Measurements from ENCODE around the gene CHST12.

CHST12 gene

GRCh38 chr7:2432910-2433712, 29.7 kb downstream of the CHST12 start:
- Histone ChIP-seq H3K4me3 (ENCODE audit: low read depth in 1 of 5, low read length in 5 of 5) (no peak overlapping the region), H3K27ac (ENCODE audit: low read depth, low read length) (no peak overlapping the region), H3K27me3 (ENCODE audit: control insufficient read depth in 5 of 5, insufficient read depth in 4 of 5, low read length in 5 of 5) (no peaks in the 10 kb centered on the region), H3K9ac (ENCODE audit: low read length in 5 of 5) (no peak overlapping the region), H3K9me3 (ENCODE audit: control insufficient read depth in 5 of 5, low read length in 5 of 5) (peaks cover 3 to 9% (median 5%) of the 10 kb centered on the region in 5 donors), H3K4me1 (ENCODE audit: control insufficient read depth in 5 of 5, insufficient read depth in 5 of 5, low read length in 5 of 5) (peaks cover 0 to 11% (median 8%) of the 10 kb centered on the region in 5 donors), H3K36me3 (ENCODE audit: control insufficient read depth in 5 of 5, insufficient read depth in 5 of 5, low read length in 5 of 5) (peaks cover 0 to 52% (median 41%) of the 10 kb centered on the region in 5 donors)

DNA sequence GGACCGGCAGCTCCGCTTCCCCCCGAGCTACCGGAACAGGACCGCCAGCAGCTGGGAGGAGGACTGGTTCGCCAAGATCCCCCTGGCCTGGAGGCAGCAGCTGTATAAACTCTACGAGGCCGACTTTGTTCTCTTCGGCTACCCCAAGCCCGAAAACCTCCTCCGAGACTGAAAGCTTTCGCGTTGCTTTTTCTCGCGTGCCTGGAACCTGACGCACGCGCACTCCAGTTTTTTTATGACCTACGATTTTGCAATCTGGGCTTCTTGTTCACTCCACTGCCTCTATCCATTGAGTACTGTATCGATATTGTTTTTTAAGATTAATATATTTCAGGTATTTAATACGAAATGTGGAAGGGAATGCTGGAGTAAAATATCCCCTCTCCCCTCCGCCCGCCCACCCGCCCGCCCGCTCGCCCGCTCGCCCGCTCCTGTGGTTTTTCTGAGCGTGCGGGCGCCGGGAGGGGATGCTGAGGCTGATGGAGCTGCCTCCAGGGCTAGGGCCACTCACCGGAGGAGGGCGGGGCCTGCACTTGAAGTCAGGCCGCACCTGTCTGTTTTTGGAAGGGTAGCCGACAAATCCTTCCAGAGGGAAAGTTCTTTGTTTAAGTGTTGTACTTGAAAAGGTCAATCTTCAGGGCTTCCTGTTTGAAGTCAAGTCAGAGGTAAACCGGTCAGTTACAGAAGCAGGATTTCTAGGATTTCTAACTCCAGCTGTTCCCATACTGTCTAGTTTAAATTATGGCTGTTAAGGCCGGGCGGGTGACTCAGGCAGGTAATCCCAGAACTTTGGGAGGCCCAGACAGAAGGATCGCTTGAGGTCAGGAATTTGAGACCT, 30.5 kb downstream of the CHST12 start:
- H3K36me3 ChIP-seq (ENCODE audit: control insufficient read depth in 5 of 5, insufficient read depth in 5 of 5, low read length in 5 of 5) = peaks cover 0 to 58% (median 41%) of the 10 kb centered on the region in 5 donors
- H3K27ac ChIP-seq (ENCODE audit: low read depth, low read length) = no peak overlapping the region
- H3K9ac ChIP-seq (ENCODE audit: low read length in 5 of 5) = no peak overlapping the region
- peaks cover 0 to 18% (median 15%) of the 10 kb centered on the region in 5 donors for H3K4me1 ChIP-seq (ENCODE audit: control insufficient read depth in 5 of 5, insufficient read depth in 5 of 5, low read length in 5 of 5)
- no peaks in the 10 kb centered on the region for H3K27me3 ChIP-seq (ENCODE audit: control insufficient read depth in 5 of 5, insufficient read depth in 4 of 5, low read length in 5 of 5)
- H3K9me3 ChIP-seq (ENCODE audit: control insufficient read depth in 5 of 5, low read length in 5 of 5) = peaks cover 3 to 9% (median 5%) of the 10 kb centered on the region in 5 donors
- no peak overlapping the region for H3K4me3 ChIP-seq (ENCODE audit: low read depth in 1 of 5, low read length in 5 of 5)

DNA sequence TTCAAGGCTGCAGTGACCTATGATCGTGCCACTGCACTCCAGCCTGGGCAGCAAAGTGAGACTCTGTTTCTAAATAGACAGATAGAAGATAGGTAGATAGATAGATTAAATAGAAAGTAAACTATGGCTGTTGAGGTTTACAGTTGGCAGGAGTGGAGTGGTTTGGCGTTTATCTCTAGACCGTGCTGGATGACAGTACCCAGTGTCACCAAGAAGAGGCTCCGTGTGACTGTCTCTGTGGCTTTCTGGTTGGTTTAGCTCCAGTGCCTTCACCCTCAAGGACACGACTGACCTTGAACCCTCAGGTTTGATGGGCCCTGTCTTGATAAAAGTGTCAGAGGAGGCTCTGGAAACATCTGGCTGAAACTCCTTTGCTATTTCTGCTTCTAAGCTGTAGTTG, 31.7 kb downstream of the CHST12 start:
- peaks cover 0 to 60% (median 41%) of the 10 kb centered on the region in 5 donors for H3K36me3 ChIP-seq (ENCODE audit: control insufficient read depth in 5 of 5, insufficient read depth in 5 of 5, low read length in 5 of 5)
- peaks cover 3 to 9% (median 5%) of the 10 kb centered on the region in 5 donors for H3K9me3 ChIP-seq (ENCODE audit: control insufficient read depth in 5 of 5, low read length in 5 of 5)
- no peak overlapping the region for H3K9ac ChIP-seq (ENCODE audit: low read length in 5 of 5)
- H3K4me3 ChIP-seq (ENCODE audit: low read depth in 1 of 5, low read length in 5 of 5) = no peak overlapping the region
- no peak overlapping the region for H3K27ac ChIP-seq (ENCODE audit: low read depth, low read length)
- peaks cover 0 to 18% (median 15%) of the 10 kb centered on the region in 5 donors for H3K4me1 ChIP-seq (ENCODE audit: control insufficient read depth in 5 of 5, insufficient read depth in 5 of 5, low read length in 5 of 5)
- H3K27me3 ChIP-seq (ENCODE audit: control insufficient read depth in 5 of 5, insufficient read depth in 4 of 5, low read length in 5 of 5) = no peaks in the 10 kb centered on the region

- Histone ChIP-seq H3K4me1 (ENCODE audit: control insufficient read depth in 5 of 5, insufficient read depth in 5 of 5, low read length in 5 of 5) (peaks cover 0 to 24% (median 23%) of the 10 kb centered on the region in 5 donors), H3K4me3 (ENCODE audit: low read depth in 1 of 5, low read length in 5 of 5) (no peak overlapping the region), H3K9ac (ENCODE audit: low read length in 5 of 5) (no peak overlapping the region), H3K27me3 (ENCODE audit: control insufficient read depth in 5 of 5, insufficient read depth in 4 of 5, low read length in 5 of 5) (no peaks in the 10 kb centered on the region), H3K27ac (ENCODE audit: low read depth, low read length) (no peak overlapping the region), H3K9me3 (ENCODE audit: control insufficient read depth in 5 of 5, low read length in 5 of 5) (peaks cover 0 to under 1% (median 0%) of the 10 kb centered on the region in 5 donors), H3K36me3 (ENCODE audit: control insufficient read depth in 5 of 5, insufficient read depth in 5 of 5, low read length in 5 of 5) (peaks cover 0 to 60% (median 41%) of the 10 kb centered on the region in 5 donors)
Measured at GRCh38 chr7:2436341-2437104, 33.1 kb downstream of the CHST12 start.

DNA sequence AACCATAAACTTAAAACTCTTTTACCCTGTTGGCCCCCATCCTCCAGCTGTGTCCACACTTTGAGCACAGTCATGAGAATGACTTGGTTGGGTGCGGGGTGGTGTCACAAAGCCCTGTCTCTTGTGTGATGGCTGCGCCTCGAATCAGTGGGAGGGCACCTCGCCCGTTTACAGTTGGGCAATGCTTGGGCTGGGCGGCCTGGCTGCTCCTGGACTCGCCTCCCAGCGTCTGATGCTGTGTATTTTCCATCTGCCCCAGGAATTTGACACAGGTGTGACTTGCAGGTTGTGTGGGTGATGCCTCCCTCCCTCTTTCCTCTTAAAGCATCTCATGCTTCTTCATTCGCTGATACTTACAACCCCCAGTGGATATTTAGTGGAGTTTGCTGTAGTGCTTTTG, 33.7 kb downstream of the CHST12 start:
- no peak overlapping the region for H3K9ac ChIP-seq (ENCODE audit: low read length in 5 of 5)
- no peaks in the 10 kb centered on the region for H3K27me3 ChIP-seq (ENCODE audit: control insufficient read depth in 5 of 5, insufficient read depth in 4 of 5, low read length in 5 of 5)
- H3K4me1 ChIP-seq (ENCODE audit: control insufficient read depth in 5 of 5, insufficient read depth in 5 of 5, low read length in 5 of 5) = peaks cover 0 to 24% (median 23%) of the 10 kb centered on the region in 5 donors
- no peaks in the 10 kb centered on the region for H3K9me3 ChIP-seq (ENCODE audit: control insufficient read depth in 5 of 5, low read length in 5 of 5)
- H3K27ac ChIP-seq (ENCODE audit: low read depth, low read length) = no peak overlapping the region
- no peak overlapping the region for H3K4me3 ChIP-seq (ENCODE audit: low read depth in 1 of 5, low read length in 5 of 5)
- H3K36me3 ChIP-seq (ENCODE audit: control insufficient read depth in 5 of 5, insufficient read depth in 5 of 5, low read length in 5 of 5) = peaks cover 0 to 59% (median 41%) of the 10 kb centered on the region in 5 donors

- Histone ChIP-seq H3K4me3 (ENCODE audit: low read depth in 1 of 5, low read length in 5 of 5) (no peak overlapping the region), H3K4me1 (ENCODE audit: control insufficient read depth in 5 of 5, insufficient read depth in 5 of 5, low read length in 5 of 5) (peaks cover 0 to 24% (median 23%) of the 10 kb centered on the region in 5 donors), H3K27me3 (ENCODE audit: control insufficient read depth in 5 of 5, insufficient read depth in 4 of 5, low read length in 5 of 5) (no peaks in the 10 kb centered on the region), H3K27ac (ENCODE audit: low read depth, low read length) (no peak overlapping the region), H3K9ac (ENCODE audit: low read length in 5 of 5) (no peak overlapping the region), H3K9me3 (ENCODE audit: control insufficient read depth in 5 of 5, low read length in 5 of 5) (no peaks in the 10 kb centered on the region), H3K36me3 (ENCODE audit: control insufficient read depth in 5 of 5, insufficient read depth in 5 of 5, low read length in 5 of 5) (peaks cover 0 to 54% (median 36%) of the 10 kb centered on the region in 5 donors)
Measured at GRCh38 chr7:2437537-2438148, 34.2 kb downstream of the CHST12 start.

DNA sequence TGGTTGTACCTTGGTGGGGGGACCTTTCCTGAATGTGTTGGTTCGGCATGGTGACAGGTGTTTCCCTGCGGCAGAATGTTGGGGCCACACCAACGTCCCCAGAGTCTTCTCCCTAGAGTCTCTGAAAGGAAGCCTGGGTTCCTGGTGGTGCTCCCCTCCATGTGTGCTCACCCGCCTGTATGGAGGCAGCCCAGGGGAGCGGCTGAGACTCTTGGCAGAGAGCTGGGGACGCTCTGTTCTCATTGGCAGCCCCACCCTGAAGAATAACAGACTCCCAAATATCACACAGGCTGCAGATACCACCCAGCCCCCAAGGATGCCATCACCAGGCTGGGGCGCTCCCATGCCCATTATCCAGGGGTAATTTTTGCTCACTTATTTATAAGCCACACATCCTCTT, 34.8 kb downstream of the CHST12 start:
- peaks cover 0 to 24% (median 23%) of the 10 kb centered on the region in 5 donors for H3K4me1 ChIP-seq (ENCODE audit: control insufficient read depth in 5 of 5, insufficient read depth in 5 of 5, low read length in 5 of 5)
- H3K27me3 ChIP-seq (ENCODE audit: control insufficient read depth in 5 of 5, insufficient read depth in 4 of 5, low read length in 5 of 5) = no peaks in the 10 kb centered on the region
- H3K9ac ChIP-seq (ENCODE audit: low read length in 5 of 5) = no peak overlapping the region
- no peaks in the 10 kb centered on the region for H3K9me3 ChIP-seq (ENCODE audit: control insufficient read depth in 5 of 5, low read length in 5 of 5)
- H3K36me3 ChIP-seq (ENCODE audit: control insufficient read depth in 5 of 5, insufficient read depth in 5 of 5, low read length in 5 of 5) = peaks cover 0 to 49% (median 31%) of the 10 kb centered on the region in 5 donors
- H3K27ac ChIP-seq (ENCODE audit: low read depth, low read length) = no peak overlapping the region
- H3K4me3 ChIP-seq (ENCODE audit: low read depth in 1 of 5, low read length in 5 of 5) = no peak overlapping the region

- no peaks in the 10 kb centered on the region for H3K9me3 ChIP-seq (ENCODE audit: control insufficient read depth in 5 of 5, low read length in 5 of 5)
- peaks cover 0 to 43% (median 25%) of the 10 kb centered on the region in 5 donors for H3K36me3 ChIP-seq (ENCODE audit: control insufficient read depth in 5 of 5, insufficient read depth in 5 of 5, low read length in 5 of 5)
- no peaks in the 10 kb centered on the region for H3K27me3 ChIP-seq (ENCODE audit: control insufficient read depth in 5 of 5, insufficient read depth in 4 of 5, low read length in 5 of 5)
- no peak overlapping the region for H3K4me3 ChIP-seq (ENCODE audit: low read depth in 1 of 5, low read length in 5 of 5)
- no peak overlapping the region for H3K9ac ChIP-seq (ENCODE audit: low read length in 5 of 5)
- peaks cover 0 to 24% (median 23%) of the 10 kb centered on the region in 5 donors for H3K4me1 ChIP-seq (ENCODE audit: control insufficient read depth in 5 of 5, insufficient read depth in 5 of 5, low read length in 5 of 5)
- H3K27ac ChIP-seq (ENCODE audit: low read depth, low read length) = no peak overlapping the region
Measured at GRCh38 chr7:2438775-2439174, 35.4 kb downstream of the CHST12 start.

DNA sequence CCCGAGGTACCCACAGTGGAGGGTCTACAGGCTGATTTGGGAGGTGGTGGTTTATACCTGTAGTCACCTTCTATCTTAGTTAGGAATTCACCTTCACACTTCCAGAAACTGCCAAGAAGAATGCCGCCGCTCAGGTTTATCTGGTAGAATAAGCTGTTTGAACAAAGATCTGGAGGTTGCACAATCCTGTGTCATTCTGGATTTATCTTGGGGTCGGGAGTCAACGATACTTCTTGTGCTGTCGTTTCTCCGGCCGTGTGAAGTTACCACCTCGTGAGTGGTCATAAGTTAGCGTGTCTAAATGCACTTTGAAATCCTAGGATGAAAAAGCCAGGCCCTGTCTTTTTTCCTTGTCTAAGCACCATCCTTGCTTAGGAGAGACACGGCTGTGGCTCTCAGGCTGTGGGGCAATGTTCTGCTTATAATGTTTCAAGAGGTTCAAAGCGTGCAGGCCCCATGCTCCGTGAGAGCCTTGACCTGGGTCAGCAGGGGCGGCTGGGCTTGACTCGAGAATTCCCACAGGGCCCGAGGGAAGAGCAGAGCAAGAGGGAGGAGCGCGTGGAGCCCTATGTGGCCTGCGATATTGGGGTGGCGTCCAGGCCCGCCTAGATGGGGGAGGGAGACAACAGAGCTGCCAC, 37.3 kb downstream of the CHST12 start:
- Histone ChIP-seq H3K36me3 (ENCODE audit: control insufficient read depth in 5 of 5, insufficient read depth in 5 of 5, low read length in 5 of 5) (peaks cover 0 to 31% (median 16%) of the 10 kb centered on the region in 5 donors), H3K4me1 (ENCODE audit: control insufficient read depth in 5 of 5, insufficient read depth in 5 of 5, low read length in 5 of 5) (peaks cover 0 to 37% (median 33%) of the 10 kb centered on the region in 5 donors), H3K27me3 (ENCODE audit: control insufficient read depth in 5 of 5, insufficient read depth in 4 of 5, low read length in 5 of 5) (no peaks in the 10 kb centered on the region), H3K4me3 (ENCODE audit: low read depth in 1 of 5, low read length in 5 of 5) (no peak overlapping the region), H3K27ac (ENCODE audit: low read depth, low read length) (no peak overlapping the region), H3K9ac (ENCODE audit: low read length in 5 of 5) (peak overlapping the region in 1 of 5 donors; percentile 19), H3K9me3 (ENCODE audit: control insufficient read depth in 5 of 5, low read length in 5 of 5) (no peaks in the 10 kb centered on the region)

Data from subcutaneous abdominal adipose tissue (tissue), 5 donors.